SK-N-SH treated with all-trans-retinoic acid at 6 μM for 48 hours (cell line): ENCODE measurements around the gene TUB.

ENCODE experiments used
- ATAC-seq: fragments of 200-7000 bp; cut with Tn5 transposase; 3 replicates; pipeline ENCODE4 v1.9.1; 2020; ENCODE audit warnings: mild to moderate bottlenecking, moderate library complexity
- CSDC2 ChIP-seq: fragments of 250-450 bp; sonication (Bioruptor Pico); IDR thresholded peaks from 2 replicates; pipeline ENCODE4 v1.5.0; 2020; ENCODE audit warnings: mild to moderate bottlenecking, moderate library complexity
- ESRRG ChIP-seq: fragments of 250-450 bp; sonication (Bioruptor Pico); IDR thresholded peaks from 2 replicates; pipeline ENCODE4 v1.6.1; 2021; ENCODE audit warnings: mild to moderate bottlenecking
- GLIS3 ChIP-seq: fragments of 250-450 bp; sonication (Bioruptor Pico); IDR thresholded peaks from 2 replicates; pipeline ENCODE4 v1.5.0; 2020; ENCODE audit warnings: mild to moderate bottlenecking, moderate library complexity
- ISL1 ChIP-seq: fragments of 250-450 bp; sonication (Bioruptor Pico); IDR thresholded peaks from 2 replicates; pipeline ENCODE4 v2.1.2; 2022; ENCODE audit warnings: mild to moderate bottlenecking, moderate library complexity
- OSR1 ChIP-seq: fragments of 250-450 bp; sonication (Bioruptor Pico); IDR thresholded peaks from 2 replicates; pipeline ENCODE4 v1.8.0; 2022; ENCODE audit warnings: moderate library complexity, mild to moderate bottlenecking, inconsistent platforms
- PATZ1 ChIP-seq: fragments of 250-450 bp; sonication (Bioruptor Pico); IDR thresholded peaks from 2 replicates; pipeline ENCODE4 v1.8.0; 2020; ENCODE audit warnings: mild to moderate bottlenecking, moderate library complexity, borderline replicate concordance
- POU6F1 ChIP-seq: fragments of 250-450 bp; sonication (Bioruptor Pico); IDR thresholded peaks from 2 replicates; pipeline ENCODE4 v1.8.0; 2021; ENCODE audit warnings: low read depth, mild to moderate bottlenecking, moderate library complexity, borderline replicate concordance
- PPARA ChIP-seq: fragments of 250-450 bp; sonication (Bioruptor Pico); IDR thresholded peaks from 2 replicates; pipeline ENCODE4 v1.5.0; 2020; ENCODE audit warnings: mild to moderate bottlenecking, borderline replicate concordance
- RARB ChIP-seq: fragments of 250-450 bp; sonication (Bioruptor Pico); IDR thresholded peaks from 2 replicates; pipeline ENCODE4 v1.8.0; 2021; ENCODE audit warnings: mild to moderate bottlenecking, moderate library complexity
- SNAI2 ChIP-seq: fragments of 250-450 bp; sonication (Bioruptor Pico); IDR thresholded peaks from 2 replicates; pipeline ENCODE4 v1.5.0; 2020; ENCODE audit warnings: mild to moderate bottlenecking, moderate library complexity
- TCF4 ChIP-seq: fragments of 250-450 bp; sonication (Bioruptor Pico); IDR thresholded peaks from 2 replicates; pipeline ENCODE4 v1.8.0; 2021; ENCODE audit warnings: mild to moderate bottlenecking, moderate library complexity, borderline replicate concordance
- TOX ChIP-seq: fragments of 250-450 bp; sonication (Bioruptor Pico); IDR thresholded peaks from 2 replicates; pipeline ENCODE4 v1.8.0; 2021; ENCODE audit warnings: mild to moderate bottlenecking, moderate library complexity, borderline replicate concordance
- TSHZ2 ChIP-seq: fragments of 250-450 bp; sonication (Bioruptor Pico); IDR thresholded peaks from 2 replicates; pipeline ENCODE4 v1.5.0; 2020; ENCODE audit warnings: mild to moderate bottlenecking, moderate library complexity
- ZC3H10 ChIP-seq: fragments of 250-450 bp; sonication (Bioruptor Pico); IDR thresholded peaks from 2 replicates; pipeline ENCODE4 v1.5.1; 2021; ENCODE audit warnings: mild to moderate bottlenecking, moderate library complexity
- ZFP3 ChIP-seq: fragments of 250-450 bp; sonication (Bioruptor Pico); IDR thresholded peaks from 2 replicates; pipeline ENCODE4 v1.5.0; 2020; ENCODE audit warnings: mild to moderate bottlenecking, moderate library complexity
- ZFP30 ChIP-seq: fragments of 450-650 bp; formaldehyde crosslinking; IDR thresholded peaks from 2 replicates; pipeline ENCODE4 v1.5.0; 2022; ENCODE audit warnings: mild to moderate bottlenecking, moderate library complexity
- ZNF8 ChIP-seq: fragments of 450-650 bp; formaldehyde crosslinking; IDR thresholded peaks from 2 replicates; pipeline ENCODE4 v1.5.0; 2020; ENCODE audit warnings: mild to moderate bottlenecking, moderate library complexity
- TF ChIP-seq, protein P1 (sequence below): fragments of 250-450 bp; sonication (Bioruptor Pico); IDR thresholded peaks from 2 replicates; pipeline ENCODE4 v1.5.1; 2020; ENCODE audit warnings: low read depth, mild to moderate bottlenecking, moderate library complexity

The TUB gene

DNA sequence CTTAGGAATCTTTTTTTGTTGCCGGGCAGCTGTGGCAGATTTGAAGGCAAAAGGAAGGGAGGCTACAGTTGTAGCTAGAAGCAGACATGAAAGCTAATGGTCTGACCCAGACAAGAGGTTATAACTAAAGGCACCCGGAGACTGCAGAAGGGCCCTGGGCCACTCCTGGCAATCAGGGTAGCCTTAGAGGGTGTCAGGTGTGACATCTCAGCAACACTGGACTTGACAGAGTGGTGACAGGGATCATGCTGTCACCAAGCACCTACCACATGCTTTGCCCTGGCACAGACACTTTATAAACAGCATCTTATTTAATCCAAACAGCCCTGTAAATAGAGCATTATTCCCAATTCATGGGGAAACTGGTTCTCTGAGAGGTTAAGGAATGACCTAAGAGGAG, 25.7 kb downstream of the TUB start:
- TF ChIP-seq SNAI2 (CRISPR knock-in tag): no peak
- TF ChIP-seq PATZ1: no peak
- ATAC-seq: no peak

GRCh38 chr11:8107642-8108041, 26.6 kb downstream of the TUB start:
- TF ChIP-seq, protein P1, sequence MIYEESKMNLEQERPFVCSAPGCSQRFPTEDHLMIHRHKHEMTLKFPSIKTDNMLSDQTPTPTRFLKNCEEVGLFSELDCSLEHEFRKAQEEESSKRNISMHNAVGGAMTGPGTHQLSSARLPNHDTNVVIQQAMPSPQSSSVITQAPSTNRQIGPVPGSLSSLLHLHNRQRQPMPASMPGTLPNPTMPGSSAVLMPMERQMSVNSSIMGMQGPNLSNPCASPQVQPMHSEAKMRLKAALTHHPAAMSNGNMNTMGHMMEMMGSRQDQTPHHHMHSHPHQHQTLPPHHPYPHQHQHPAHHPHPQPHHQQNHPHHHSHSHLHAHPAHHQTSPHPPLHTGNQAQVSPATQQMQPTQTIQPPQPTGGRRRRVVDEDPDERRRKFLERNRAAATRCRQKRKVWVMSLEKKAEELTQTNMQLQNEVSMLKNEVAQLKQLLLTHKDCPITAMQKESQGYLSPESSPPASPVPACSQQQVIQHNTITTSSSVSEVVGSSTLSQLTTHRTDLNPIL (CRISPR knock-in tag): no peak
- TF ChIP-seq OSR1 (CRISPR knock-in tag) (no peak), POU6F1 (CRISPR knock-in tag) (no peak), ZNF8 (CRISPR knock-in tag) (no peak), ZFP3 (CRISPR knock-in tag) (no peak)
- no peak for ATAC-seq

- no peak for ATAC-seq
- TF ChIP-seq ZC3H10 (CRISPR knock-in tag) (no peak), ZFP3 (CRISPR knock-in tag) (no peak), ISL1 (CRISPR knock-in tag) (no peak), GLIS3 (CRISPR knock-in tag) (no peak), TSHZ2 (CRISPR knock-in tag) (no peak), OSR1 (CRISPR knock-in tag) (no peak), TOX (CRISPR knock-in tag) (no peak), RARB (CRISPR knock-in tag) (no peak), PPARA (CRISPR knock-in tag) (no peak), POU6F1 (CRISPR knock-in tag) (no peak), ESRRG (CRISPR knock-in tag) (no peak), TCF4 (CRISPR knock-in tag) (no peak), ZFP30 (CRISPR knock-in tag) (no peak), PATZ1 (no peak), CSDC2 (CRISPR knock-in tag) (no peak)
- TF ChIP-seq, protein P1 (CRISPR knock-in tag): no peak
Measured at GRCh38 chr11:8108421-8108820, 27.4 kb downstream of the TUB start.
